Measurements from ENCODE around the gene LBH. TPM values are rescaled to one million over a fixed set of nuclear protein-coding genes. Genes with fewer than 3 reads are reported as not detected.
"Not testable (repeated sequence)": the region's sequence is repeated elsewhere in the genome, so short reads cannot be mapped to it uniquely, and the experiment has no call there.

The LBH gene
- total RNA-seq, 1 donor from 2014 or later: 60.2 TPM

- no peak for DNase-seq (ENCODE audit: low spot score)
Observed at GRCh38 chr2:30257266-30258214, 26.2 kb downstream of the LBH start.

- DNase-seq (ENCODE audit: low spot score): no peak
Observed at GRCh38 chr2:30259071-30259470, 27.7 kb downstream of the LBH start.

GRCh38 chr2:30259827-30260679 lies 28.7 kb downstream of the LBH start:
- no peak for DNase-seq (ENCODE audit: low spot score)

- DNase-seq (ENCODE audit: low spot score): no peak
Observed at GRCh38 chr2:30260941-30261340, 29.6 kb downstream of the LBH start.

- DNase-seq (ENCODE audit: low spot score): no peak
Observed at GRCh38 chr2:30261695-30262211, 30.4 kb downstream of the LBH start.

DNA sequence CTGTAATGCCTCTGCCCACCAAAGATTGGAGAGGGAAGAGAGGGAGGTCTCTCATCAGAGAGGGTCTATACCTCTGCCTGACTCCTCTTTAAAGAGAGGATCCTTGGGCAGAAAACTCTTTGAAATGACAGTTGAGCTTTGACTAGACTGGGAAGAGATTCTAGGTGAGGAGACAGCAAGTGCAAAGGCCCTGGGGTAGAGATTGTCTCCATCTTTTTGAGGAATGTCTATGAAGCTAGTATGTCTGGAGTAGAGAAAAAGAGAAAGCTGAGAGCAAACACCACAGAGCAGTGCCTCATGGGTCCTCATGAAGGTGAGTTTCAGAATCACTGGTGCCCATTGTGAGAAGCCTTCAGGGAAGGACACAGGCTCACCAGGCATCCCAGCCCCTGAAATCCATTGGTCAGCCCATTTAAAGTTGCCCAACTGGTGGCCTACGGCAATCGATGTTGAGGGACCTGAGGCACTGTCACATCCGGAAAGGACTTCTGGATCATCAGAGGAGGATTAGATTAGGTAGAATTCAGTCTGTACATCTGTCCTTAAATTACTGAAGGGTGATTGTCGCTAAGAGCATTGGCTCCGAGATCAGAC lies 31.5 kb downstream of the LBH start:
- no peak for DNase-seq (ENCODE audit: low spot score)

- DNase-seq (ENCODE audit: low spot score): no peak
Observed at GRCh38 chr2:30264274-30264673, 32.9 kb downstream of the LBH start.

GRCh38 chr2:30265052-30266015 lies 34.0 kb downstream of the LBH start:
- DNase-seq (ENCODE audit: low spot score): peak; percentile 30

DNA sequence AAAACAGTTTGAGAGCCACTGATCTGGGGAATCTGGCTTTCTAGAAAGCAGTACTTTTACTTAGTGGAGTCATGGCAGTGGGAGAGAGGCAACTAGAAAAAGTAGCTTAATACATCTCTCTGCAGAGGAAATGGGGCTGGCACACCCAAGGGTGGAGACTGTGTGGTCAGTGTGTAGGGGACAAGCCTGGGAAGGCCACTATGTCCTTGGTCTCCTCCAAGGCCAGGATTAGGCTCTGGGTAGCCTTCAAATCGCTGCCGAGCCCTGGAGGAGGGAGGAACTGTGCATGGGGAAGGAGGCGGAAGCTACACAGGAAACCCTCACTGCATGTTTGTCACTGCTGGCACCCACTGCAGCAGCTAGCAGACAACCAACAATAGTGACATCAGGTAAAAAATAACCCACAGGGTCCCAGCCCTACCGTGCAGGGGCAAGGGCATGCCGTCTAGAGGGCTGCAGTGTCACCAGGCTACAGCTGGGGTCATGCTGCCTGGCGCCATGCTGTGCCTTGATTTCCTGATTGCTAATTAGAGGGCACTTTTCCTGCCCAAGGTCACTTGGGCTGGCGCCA lies 34.8 kb downstream of the LBH start:
- no peak for DNase-seq (ENCODE audit: low spot score)

GRCh38 chr2:30266705-30267104 lies 35.4 kb downstream of the LBH start:
- DNase-seq (ENCODE audit: low spot score): no peak

DNA sequence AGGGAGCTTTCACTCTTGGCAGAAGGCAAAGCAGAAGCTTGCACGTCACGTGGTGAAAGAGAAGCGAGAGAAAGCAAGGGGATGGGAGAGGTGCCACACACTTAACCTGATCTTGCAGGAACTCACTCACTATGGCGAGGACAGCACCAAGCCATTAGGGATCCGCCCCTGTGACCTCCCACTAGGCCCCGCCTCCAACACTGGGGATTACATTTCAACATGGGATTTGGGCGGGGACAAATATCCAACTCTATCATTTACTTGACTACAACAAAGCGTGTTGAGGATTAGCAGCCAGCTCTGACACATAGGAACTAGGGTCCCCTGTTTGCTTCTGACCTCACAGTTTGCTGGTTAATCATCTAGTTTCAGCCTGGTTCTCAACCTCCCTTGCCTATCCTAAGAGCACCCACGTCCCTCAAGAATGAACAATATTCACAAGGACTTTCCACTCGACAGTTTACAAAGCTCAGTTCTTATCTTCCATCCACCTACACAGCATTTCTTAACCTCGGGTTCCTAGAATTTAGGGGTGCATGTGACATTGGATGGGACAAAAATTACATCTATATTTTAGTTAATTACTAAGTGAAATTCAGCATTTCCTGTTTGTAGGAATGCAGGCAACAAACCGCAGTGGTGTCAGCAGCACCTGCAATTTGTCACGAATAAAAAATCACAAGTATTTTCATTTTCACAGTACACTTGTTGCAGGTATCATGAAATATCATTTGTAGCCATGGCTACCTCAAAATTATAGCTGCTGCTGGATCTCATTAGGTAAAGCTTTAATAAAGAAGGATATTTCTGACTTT lies 36.0 kb downstream of the LBH start:
- no peak for DNase-seq (ENCODE audit: low spot score)

DNA sequence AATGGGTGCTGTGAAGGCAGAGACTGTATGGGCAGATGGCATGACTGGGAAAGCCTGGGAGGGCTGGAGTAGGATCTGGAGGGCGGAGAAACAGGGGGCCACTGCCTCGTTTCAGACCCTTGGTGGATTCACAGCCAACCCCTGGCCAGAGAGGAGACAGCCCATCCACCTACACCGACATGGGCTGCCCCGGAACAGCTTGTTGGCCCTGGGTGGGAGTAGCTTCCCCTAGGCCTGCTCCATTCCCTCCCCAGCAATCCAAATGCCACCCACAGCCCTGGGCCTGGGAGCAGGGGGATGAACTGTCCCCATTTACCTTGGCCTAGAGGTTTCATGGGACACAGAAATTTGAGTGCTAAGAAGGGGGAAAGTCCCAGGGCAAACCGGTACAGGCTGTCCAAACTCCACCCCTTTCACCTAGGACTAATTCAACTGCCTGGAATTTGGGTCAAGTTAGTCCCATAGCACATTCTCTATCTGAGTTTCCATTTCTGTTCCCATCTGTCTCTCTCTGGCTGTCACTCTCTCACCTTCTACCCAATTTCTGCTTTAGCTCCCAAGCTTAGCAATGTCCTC lies 37.0 kb downstream of the LBH start:
- DNase-seq (ENCODE audit: low spot score): no peak

- DNase-seq (ENCODE audit: low spot score): not testable (repeated sequence)
Observed at GRCh38 chr2:30269114-30269770, 37.9 kb downstream of the LBH start.

DNA sequence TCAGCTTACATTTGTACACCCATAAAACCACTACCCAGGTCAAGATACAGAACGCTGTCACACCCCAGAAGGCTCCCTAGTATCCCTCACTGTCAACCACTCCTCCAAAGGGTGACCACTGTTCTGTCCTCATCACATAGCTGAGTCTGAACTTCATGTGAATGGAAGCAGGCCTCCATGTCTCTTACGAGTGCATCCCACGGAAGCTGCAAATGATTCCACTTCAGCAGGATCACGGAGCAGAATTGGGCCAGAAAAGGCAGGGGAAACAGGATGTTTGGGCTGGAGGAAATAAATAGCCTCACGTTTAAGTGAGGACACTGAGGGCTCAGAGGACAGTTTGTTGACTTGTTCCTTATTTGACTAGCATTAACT lies 38.4 kb downstream of the LBH start:
- no peak for DNase-seq (ENCODE audit: low spot score)

DNA sequence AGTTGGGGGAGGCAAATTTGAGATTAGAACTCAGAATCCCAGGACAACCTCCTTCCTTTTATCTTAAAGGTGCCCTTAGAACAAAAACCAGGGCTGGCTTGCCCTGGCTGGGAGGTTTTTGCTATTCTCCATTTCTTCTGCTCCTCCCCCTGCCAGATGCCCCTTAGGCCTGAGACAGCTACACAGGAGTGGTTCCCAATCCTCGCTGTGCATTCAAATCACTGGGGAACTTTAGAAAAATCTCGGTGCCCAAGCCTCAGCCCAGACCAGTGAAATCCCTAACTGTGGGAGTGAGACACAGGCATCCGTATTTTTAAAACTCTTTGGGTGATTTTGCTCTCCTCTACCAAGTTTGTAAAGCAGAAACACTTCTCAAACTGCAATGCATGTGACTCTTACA lies 38.8 kb downstream of the LBH start:
- DNase-seq (ENCODE audit: low spot score): no peak

DNA sequence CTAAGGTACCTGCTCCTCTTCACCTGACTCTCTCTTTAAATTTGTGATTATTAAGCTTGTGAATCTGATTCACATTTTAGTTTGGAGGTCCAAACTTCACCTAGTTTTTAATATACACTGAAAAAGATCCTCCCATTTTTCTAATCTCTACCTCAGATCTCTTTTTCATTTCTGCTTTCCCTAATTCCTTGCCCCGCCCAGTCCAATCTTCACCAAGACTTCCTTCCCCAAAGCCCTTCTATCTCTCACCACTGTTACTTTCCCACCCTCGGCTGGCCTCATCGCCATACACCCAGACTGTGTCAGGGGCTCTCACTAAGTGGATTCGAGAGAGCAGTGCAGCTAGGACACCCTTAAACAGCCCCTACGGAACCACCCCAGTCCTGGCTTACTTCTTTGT lies 40.0 kb downstream of the LBH start:
- no peak for DNase-seq (ENCODE audit: low spot score)

GRCh38 chr2:30272286-30272685 lies 41.0 kb downstream of the LBH start:
- DNase-seq (ENCODE audit: low spot score): no peak

- no peak for DNase-seq (ENCODE audit: low spot score)
Observed at GRCh38 chr2:30272761-30273573, 41.6 kb downstream of the LBH start.

Measured in umbilical cord (tissue), 2 donors.